Right lobe of liver (tissue), 6 donors: ENCODE measurements around the gene ENTPD2. TPM values are rescaled to one million over a fixed set of nuclear protein-coding genes. Genes with fewer than 3 reads are reported as not detected.

ENCODE experiments used
- ATAC-seq, 4 donors: fragments of 200-7000 bp; cut with Tn5 transposase; one replicate each; pipeline ENCODE4 v1.9.1; 2020; ENCODE audit warnings: mild to moderate bottlenecking in 4 of 4, moderate library complexity in 4 of 4
- DNase-seq, 3 donors: peaks; one replicate each; pipeline ENCODE4 v3.0.0-alpha.2; 2020
- H3K27ac ChIP-seq, 3 donors: fragments of 200-600 bp; one replicate each; pipeline ENCODE4 v1.8.0; 2022
- H3K27me3 ChIP-seq, 2 donors: fragments of 200-600 bp; one replicate each; pipeline ENCODE4 v1.8.0; 2022
- H3K36me3 ChIP-seq, 4 donors: fragments of 200-600 bp; sonication (generic) in 1 of 4; one replicate each; pipeline versions ENCODE4 v1.5.1 to v1.8.0; 2017 to 2022; ENCODE audit warnings: control low read depth in 1 of 4
- H3K4me1 ChIP-seq, 4 donors: fragments of 200-600 bp; sonication (generic) in 1 of 4; one replicate each; pipeline versions ENCODE4 v1.5.1 to v1.8.0; 2017 to 2022; ENCODE audit warnings: control low read depth in 1 of 4
- H3K4me3 ChIP-seq, 3 donors: fragments of 200-600 bp; one replicate each; pipeline ENCODE4 v1.8.0; 2022
- H3K9me3 ChIP-seq, 4 donors: fragments of 200-600 bp; sonication (generic) in 1 of 4; one replicate each; pipeline versions ENCODE4 v1.5.1 to v1.8.0; 2017 to 2022; ENCODE audit warnings: control low read depth in 1 of 4
- CTCF ChIP-seq, 4 donors: fragments of 200-600 bp in 3 of 4; fragments of 450-650 bp in 1 of 4; IDR thresholded peaks; one replicate each; pipeline versions ENCODE4 v1.5.1 to v1.8.0; 2016 to 2022; ENCODE audit warnings: antibody characterized with exemption in 4 of 4, mild to moderate bottlenecking in 2 of 4
- POLR2A ChIP-seq: fragments of 450-650 bp; IDR thresholded peaks from one replicate; pipeline ENCODE4 v1.6.1; 2017; ENCODE audit warnings: antibody characterized with exemption, mild to moderate bottlenecking
- WGBS: methylation state at CpG from one replicate; pipeline ENCODE4 v1.1.6; 2018; ENCODE audit warnings: low coverage, low lambda C conversion rate; ENCODE audit not compliant: insufficient coverage; ENCODE audit errors: missing lambda C conversion rate; 5-methylcytosine and 5-hydroxymethylcytosine counted together
- intact Hi-C, 2 donors: fragments of 100-400 bp; cut with DNase I; formaldehyde crosslinking; loops; one replicate each; pipeline versions ENCODE4 v1.11.2 to v1.14.1; 2022
- total RNA-seq, 6 experiments: library from RNA; depleted of rRNA in 2 of 6; stranded (reverse); fragments of >200 nt in 2 of 6; fragmentation: NEBNext Ultra II Directional in 3 of 6; extraction: Animal tissue kit (Norgen Biotek cat#: 25700) in 3 of 6; gene quantifications; one replicate each; pipeline versions ENCODE4 v1.1.0 to v1.2.4, GENCODE V29; 2016 to 2023
- donor health status: DM: no; HTN: yes; CAD: no.
- donor health status: DM: no; HTN: no; CAD: no.
- donor health status: DM: no; HTN: no; CAD: no.
- donor health status: DM: no; HTN: yes; CAD: no.
- donor health status: DM: no; HTN: yes; CAD: no.

The ENTPD2 gene
- total RNA-seq, 6 experiments from 2014 or later = 0.50 to 2.1 (median 0.80) TPM

GRCh38 chr9:137087409-137087925 is 33.6 kb upstream of the ENTPD2 start:
- no peaks in the 10 kb centered on the region for H3K9me3 ChIP-seq
- no peak for DNase-seq
- no peak for TF ChIP-seq POLR2A
- TF ChIP-seq CTCF (IDR thresholded peaks at IDR 0.05) = no peak
- H3K36me3 ChIP-seq = peaks cover 0 to 2% (median 0%) of the 10 kb centered on the region in 4 donors
- WGBS = 26% methylated on average over 15 of the region's 22 CpGs
- intact Hi-C loops = no loop called here
- H3K27me3 ChIP-seq = no peaks in the 10 kb centered on the region
- H3K4me3 ChIP-seq = peak overlapping the region; percentile 62 to 82 (median 73)
- no peak for ATAC-seq
- peak overlapping the region; percentile 19 to 76 (median 49) for H3K27ac ChIP-seq
- H3K4me1 ChIP-seq = peaks cover 0 to 14% (median 8%) of the 10 kb centered on the region in 4 donors

- WGBS = 0% methylated on average over 16 of the region's 101 CpGs
- Histone ChIP-seq H3K9me3 (no peaks in the 10 kb centered on the region), H3K36me3 (peaks cover 0 to 2% (median 0%) of the 10 kb centered on the region in 4 donors), H3K27me3 (no peaks in the 10 kb centered on the region), H3K4me1 (peaks cover 0 to 14% (median 8%) of the 10 kb centered on the region in 4 donors), H3K27ac (peak within 1 kb of the TSS; percentile 61 to 80 (median 76)), H3K4me3 (peak within 1 kb of the TSS; percentile 67 to 82 (median 73))
- intact Hi-C loops = no loop called here
- ATAC-seq = peak; percentile 92 to 95 (median 94)
- TF ChIP-seq POLR2A = peak; percentile 74
- TF ChIP-seq CTCF (IDR thresholded peaks at IDR 0.05) = no peak
- peak; percentile 100 for DNase-seq
Observed at GRCh38 chr9:137086531-137087408, 32.9 kb upstream of the ENTPD2 start, which contains the start of gene MAN1B1. Gene MAN1B1 (plus strand): TSS chr9:137086985. CDS start chr9:137087000, 15 bp downstream.

GRCh38 chr9:137085920-137086530 is 32.2 kb upstream of the ENTPD2 start:
- Histone ChIP-seq H3K4me1 (peaks cover 0 to 14% (median 8%) of the 10 kb centered on the region in 4 donors), H3K4me3 (peak overlapping the region; percentile 67 to 82 (median 73)), H3K27me3 (no peaks in the 10 kb centered on the region), H3K36me3 (peaks cover 0 to 2% (median 0%) of the 10 kb centered on the region in 4 donors), H3K27ac (peak overlapping the region; percentile 42 to 80 (median 61)), H3K9me3 (no peaks in the 10 kb centered on the region)
- intact Hi-C loops = no loop called here
- DNase-seq (peak in 2 of 3 donors; percentile 54 to 57), ATAC-seq (peak in 3 of 4 donors; percentile 1 to 10 (median 4))
- no peak for TF ChIP-seq POLR2A
- TF ChIP-seq CTCF (IDR thresholded peaks at IDR 0.05) = no peak
- WGBS = 13% methylated on average over 12 of the region's 58 CpGs

- ATAC-seq (no peak), DNase-seq (no peak)
- Histone ChIP-seq H3K4me1 (peaks cover 0 to 14% (median 8%) of the 10 kb centered on the region in 4 donors), H3K9me3 (no peaks in the 10 kb centered on the region), H3K36me3 (peaks cover 0 to 4% (median 0%) of the 10 kb centered on the region in 4 donors), H3K27me3 (no peaks in the 10 kb centered on the region), H3K27ac (no peak overlapping the region), H3K4me3 (no peak overlapping the region)
- intact Hi-C loops = no loop called here
- TF ChIP-seq CTCF (IDR thresholded peaks at IDR 0.05) (no peak), POLR2A (no peak)
- WGBS = 43% methylated on average over 2 of the region's 9 CpGs
Observed at GRCh38 chr9:137084526-137084925, 30.7 kb upstream of the ENTPD2 start.
